H1 (cell line): ENCODE measurements around the gene CELF5. TPM values are rescaled to one million over a fixed set of nuclear protein-coding genes. Genes with fewer than 3 reads are reported as not detected.

Experiments used
- ATF2 ChIP-seq: IDR thresholded peaks from 2 replicates; pipeline ENCODE4 v1.6.1; 2012; ENCODE audit warnings: low read length, inconsistent platforms
- CREB1 ChIP-seq: IDR thresholded peaks from 2 replicates; pipeline ENCODE4 v1.6.1; 2012; ENCODE audit warnings: inconsistent platforms
- EP300 ChIP-seq, 2 experiments: IDR thresholded peaks; 1 replicate in 1 of 2; 2 replicates in 1 of 2; pipeline ENCODE4 v1.6.1; 2011 to 2012; ENCODE audit warnings: low read depth in 2 of 2, low read length in 2 of 2, mild to moderate bottlenecking in 2 of 2, borderline replicate concordance in 1 of 2, inconsistent platforms in 1 of 2, moderate library complexity in 1 of 2
- RAD21 ChIP-seq, 2 experiments: IDR thresholded peaks in 1 of 2; conservative IDR thresholded peaks in 1 of 2; 2 replicates each; pipeline ENCODE4 v1.6.1; 2011; ENCODE audit warnings: low read depth in 2 of 2, low read length in 2 of 2, improper control_type of control experiment in 1 of 2, inconsistent platforms in 1 of 2, mild to moderate bottlenecking in 1 of 2, moderate library complexity in 1 of 2
- polyA plus RNA-seq, 7 experiments: library from polyadenylated mRNA; depleted of rRNA in 3 of 7; stranded (reverse) in 5 of 7; unstranded in 2 of 7; fragments of >200 nt in 5 of 7; fragments of 200-250 nt in 2 of 7; gene quantifications; 1 replicate in 5 of 7; 2 replicates in 1 of 7; 4 replicates in 1 of 7; pipeline versions ENCODE4 v1.2.1 to v1.2.3, GENCODE V29; 2011 to 2013; ENCODE audit warnings: missing spikeins in 2 of 7, mixed read lengths in 2 of 7
- total RNA-seq: library from RNA; stranded (reverse); fragmentation: NEBNext Ultra II Directional; extraction: Animal tissue kit (Norgen Biotek cat#: 25700); gene quantifications from 2 replicates; pipeline ENCODE4 v1.2.1, GENCODE V29; 2021

Gene CELF5
- total and polyA plus RNA-seq, 2 of the 8 experiments (the other 6 are each of a cell fraction or from before 2014, with no cell fraction given), result 9.8 to 15.0 TPM

GRCh38 chr19:3284759-3285646, 60.5 kb downstream of the CELF5 start (continued):
- TF ChIP-seq ATF2 (no peak), CREB1 (peak; percentile 11; the same call in 1 of the 2 replicates), EP300 (IDR thresholded peaks at IDR 0.05; ENCODE audit: borderline replicate concordance in 1 of 2, low read depth in 2 of 2, low read length in 2 of 2) (no peak), RAD21 (IDR thresholded peaks at IDR 0.05 in 1 of 2, conservative IDR thresholded peaks at IDR 0.05 in 1 of 2; ENCODE audit: low read depth in 2 of 2, low read length in 2 of 2) (no peak)
